ENCODE measurements around the gene NLK.
"Not testable (repeated sequence)": the region's sequence is repeated elsewhere in the genome, so short reads cannot be mapped to it uniquely, and the experiment has no call there.

Gene NLK

DNA sequence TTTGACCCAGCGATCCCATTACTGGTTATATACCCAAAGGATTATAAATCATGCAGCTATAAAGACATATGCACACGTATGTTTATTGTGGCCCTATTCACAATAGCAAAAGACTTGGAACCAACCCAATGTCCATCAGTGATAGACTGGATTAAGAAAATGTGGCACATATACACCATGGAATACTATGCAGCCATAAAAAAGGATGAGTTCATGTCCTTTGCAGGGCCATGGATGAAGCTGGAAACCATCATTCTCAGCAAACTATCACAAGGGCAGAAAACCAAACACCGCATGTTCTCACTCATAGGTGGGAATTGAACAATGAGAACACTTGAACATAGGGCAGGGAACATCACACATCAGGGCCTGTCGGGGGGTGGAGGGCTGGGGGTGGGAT, 112.9 kb downstream of the NLK start:
- DNase-seq (ENCODE audit: low read depth in 2 of 2): not testable (repeated sequence)

DNA sequence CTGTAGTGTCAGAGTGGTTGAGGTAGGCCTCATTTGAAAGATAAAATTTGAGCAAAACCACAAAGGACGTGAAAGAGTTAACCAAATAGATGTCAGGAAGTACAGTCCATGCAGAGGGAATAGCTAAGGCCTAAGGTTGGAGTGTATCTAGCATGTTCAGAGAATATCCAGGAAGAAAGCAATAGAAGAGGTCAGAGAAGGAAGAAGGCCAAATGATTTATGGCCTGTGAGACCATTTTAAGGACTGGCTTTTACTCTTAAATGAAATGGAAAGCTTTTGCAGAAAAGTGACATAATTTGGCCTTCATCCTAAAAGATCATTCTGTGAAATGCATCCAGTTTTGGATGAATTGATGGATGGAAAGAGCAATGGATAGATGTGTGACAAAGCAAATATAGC, 116.5 kb downstream of the NLK start:
- DNase-seq (ENCODE audit: low read depth in 2 of 2): no peak

DNA sequence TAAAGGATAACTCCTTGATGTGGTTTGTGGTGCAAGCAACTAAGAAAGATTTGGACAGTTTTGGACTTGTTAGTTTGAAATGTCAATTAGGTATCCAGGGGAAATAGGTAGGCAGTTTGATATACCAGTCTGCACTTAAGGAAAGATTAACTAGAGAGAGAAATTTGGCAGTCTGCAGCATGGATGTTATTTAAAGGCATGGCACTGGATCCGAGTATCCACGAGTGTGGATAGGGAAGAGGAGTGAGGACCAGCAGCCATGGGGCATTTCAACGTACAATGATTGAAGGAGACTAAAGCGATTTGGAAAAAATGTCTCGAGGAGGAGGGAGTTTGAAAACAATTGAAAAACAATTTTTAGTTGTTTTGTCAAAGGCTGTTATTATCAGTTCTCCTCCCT, 117.4 kb downstream of the NLK start:
- DNase-seq (ENCODE audit: low read depth in 2 of 2): no peak

DNA sequence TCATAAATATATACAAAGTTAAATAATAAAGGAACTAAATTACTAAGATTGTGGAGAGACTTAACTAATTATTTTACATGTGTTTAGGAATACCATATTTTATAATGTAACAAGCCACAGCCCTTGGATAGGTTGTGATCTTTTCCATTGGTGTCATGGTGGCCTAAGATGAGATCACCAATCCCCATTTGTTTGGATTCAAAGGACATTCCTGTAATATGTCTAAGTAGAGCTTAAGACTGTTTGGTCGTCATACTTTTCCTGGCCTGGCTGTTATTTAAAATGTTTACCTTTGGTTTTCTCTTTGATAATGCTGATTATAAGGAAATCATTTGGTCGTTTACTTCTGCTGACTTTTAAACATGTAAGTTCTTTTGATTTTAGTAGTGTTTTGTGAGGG, 118.1 kb downstream of the NLK start:
- no peak for DNase-seq (ENCODE audit: low read depth in 2 of 2)

DNA sequence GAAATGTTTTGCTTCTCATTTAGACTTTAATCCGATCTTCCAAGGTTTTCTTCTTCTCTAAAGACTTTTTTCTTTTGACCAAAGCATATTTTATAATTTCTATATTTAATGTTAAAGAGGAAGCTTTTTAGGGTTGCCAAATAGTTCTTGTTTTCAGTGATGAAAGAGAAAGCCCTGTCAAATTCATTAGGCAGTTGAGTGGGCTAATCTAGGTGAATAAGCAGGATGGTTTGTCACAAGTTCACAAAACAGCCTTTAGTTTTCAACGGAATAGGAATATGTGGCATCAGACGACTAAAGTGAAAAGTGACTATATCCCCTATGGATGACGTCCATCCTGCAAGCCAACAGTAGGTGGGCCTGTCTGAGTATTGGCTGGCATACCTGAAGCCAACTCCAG, 118.8 kb downstream of the NLK start:
- no peak for DNase-seq (ENCODE audit: low read depth in 2 of 2)

DNA sequence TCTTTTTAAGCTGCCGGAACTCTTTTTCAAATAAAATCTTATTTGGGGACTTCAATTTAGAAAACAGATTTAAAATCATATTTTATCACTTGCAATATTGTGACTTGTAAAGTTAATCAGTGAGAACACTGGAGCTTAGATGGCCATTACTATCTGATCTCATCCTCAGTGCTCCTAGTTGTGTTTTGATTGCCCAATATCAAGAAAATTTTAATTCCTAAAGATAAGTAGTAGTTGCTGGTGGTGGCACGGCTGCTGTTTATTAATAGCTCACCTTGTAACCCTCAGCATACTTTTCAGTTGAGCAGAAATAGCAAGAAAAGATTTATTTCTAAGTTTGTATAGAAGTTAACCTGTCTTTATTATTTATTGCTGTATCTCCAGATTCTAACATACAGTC, 124.0 kb downstream of the NLK start:
- no peak for DNase-seq (ENCODE audit: low read depth in 2 of 2)

DNA sequence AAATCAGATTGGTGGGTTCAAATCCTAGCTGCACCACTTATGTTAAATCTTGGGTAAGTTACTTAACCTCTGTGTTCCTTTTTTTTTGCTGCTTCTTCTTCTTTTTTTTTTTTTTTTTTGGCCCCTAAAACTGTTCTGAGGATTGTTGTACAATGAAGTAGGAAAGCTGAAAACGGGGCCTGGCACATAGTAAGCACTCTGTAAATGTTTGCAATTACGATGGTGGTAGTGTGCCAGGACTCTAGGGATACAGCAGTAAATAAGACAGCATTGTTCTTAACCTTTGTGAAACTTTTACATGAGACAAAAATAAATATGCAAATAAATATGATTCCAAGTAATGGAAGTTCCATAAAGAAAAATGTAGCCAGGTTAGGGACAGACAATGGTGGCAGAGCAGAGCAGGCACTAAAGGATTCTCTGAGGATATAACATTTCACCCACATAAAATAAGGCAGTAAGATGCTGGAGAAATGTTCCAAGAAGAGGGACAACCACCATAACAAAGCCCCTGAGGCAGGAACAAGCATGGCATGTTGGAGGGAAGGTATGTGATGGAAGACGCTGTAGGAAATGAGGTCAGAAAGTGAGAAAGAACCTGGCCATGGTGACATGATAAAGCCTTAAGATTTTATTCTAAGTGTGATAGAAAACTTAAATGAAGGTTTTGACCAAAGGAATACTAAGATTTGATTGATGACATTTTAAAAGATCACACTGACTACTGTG, 127.3 kb downstream of the NLK start:
- DNase-seq (ENCODE audit: low read depth in 2 of 2): no peak

DNA sequence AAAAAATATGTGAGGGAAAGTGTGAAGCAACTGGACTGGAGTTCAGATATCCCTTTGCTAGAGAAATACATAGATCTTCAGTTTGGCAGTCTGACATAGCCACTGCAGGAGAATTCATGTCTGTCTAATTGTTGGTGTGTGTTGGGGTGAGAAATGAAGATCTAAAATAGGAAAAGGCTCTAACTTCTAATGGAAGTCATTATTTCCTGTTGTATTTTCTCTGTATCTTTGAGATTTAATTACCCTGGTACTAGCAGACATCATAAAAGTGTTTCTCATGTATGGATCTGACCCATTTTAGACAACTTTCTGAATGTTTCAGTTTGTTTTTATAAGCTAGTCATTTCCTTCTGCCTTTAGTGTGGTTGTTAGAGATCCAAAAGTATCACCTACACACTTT, 128.3 kb downstream of the NLK start:
- DNase-seq (ENCODE audit: low read depth in 2 of 2): no peak

DNA sequence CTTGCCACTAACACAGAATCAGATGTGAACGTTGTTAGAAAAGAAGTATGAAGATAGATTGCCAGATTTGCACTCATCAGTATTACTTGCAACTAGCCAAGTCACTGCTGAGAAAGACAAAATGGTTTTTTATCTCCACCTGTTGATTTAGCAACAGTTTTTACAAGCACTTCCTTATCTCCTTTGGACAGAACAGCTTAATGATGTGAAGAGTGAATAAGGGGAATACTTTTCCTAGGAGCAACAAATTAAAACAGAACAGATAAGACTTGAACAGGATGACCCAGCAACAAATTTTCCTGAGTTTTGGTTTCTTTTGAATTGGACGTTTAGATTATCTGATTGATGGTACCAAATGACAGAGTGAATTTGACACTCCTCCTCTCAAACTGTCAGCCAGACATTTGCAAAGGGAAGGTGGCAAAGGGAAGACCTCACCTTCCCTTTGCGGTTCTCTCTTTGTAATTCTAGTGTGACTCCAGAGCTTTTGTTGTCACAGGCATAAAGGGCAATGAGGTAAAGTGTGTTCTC, 130.6 kb downstream of the NLK start:
- DNase-seq (ENCODE audit: low read depth in 2 of 2): no peak

DNA sequence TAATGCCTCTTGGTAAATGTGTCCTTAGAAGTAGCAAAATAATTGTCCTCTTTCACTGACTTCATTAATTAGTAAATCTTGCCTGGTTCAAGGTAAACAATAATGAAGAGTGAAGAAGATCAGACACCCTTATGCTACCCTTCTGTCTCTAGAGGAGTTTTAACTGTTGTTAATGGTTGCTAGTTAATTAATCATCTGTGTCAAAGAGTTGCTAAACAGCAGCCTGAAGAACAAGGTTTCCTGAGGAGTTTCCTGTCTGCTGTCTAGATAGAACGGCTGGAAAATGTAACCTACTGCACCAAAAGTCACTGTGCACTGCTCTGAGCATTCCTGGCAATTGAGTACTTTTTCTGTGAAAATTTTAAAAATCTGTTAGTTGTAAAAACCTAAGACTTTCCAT, 131.3 kb downstream of the NLK start:
- no peak for DNase-seq (ENCODE audit: low read depth in 2 of 2)

DNA sequence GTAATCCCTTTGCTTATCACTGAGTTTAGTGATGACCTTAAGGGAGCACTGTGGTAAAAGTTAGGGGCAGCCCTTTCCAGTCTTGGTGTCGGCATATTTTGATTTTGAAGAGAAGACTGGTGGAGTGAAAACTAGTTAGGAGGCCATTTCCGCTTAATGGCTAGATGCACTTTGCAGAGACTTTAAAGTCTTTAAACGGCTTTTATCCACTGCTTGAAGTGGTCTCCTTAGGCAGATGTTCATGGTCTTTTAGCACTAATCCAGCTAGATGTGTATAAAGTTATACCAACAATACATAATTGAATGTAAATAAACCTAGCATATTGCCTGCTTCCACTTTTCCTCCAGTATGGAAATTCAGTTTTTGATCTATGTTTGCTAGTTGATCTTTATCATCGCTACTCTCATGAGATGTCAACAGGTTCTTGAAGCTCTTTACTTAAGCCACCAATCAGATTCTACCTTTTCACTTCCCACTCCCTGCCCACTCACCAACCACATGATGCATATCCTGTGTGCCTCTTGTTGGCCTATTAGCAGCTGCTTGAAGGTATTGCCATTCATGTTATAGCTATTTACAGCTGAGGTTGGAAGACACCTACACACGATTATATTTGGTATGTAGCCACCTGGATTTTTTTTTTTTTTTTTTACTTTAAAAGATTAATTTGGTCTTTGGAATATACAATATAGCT, 132.0 kb downstream of the NLK start:
- no peak for DNase-seq (ENCODE audit: low read depth in 2 of 2)

DNA sequence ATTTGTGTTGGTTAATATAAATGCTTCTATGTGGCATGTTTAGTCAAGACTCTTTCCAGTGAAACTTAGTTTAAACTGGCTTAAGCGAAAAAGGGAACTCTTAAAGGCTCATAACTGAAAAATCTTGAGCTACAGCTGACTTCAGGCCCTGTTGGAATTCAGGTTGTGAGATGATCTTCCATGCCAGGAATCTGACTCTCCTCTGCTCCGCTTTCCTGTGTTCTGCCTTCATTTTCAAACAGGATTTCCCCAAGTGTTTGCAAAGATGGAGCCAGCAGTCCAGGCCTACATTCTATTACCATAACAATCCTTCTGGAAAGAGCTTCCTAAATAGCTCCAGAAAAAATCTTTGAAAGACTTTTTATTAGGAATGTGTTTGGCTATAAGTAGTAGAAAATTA, 134.9 kb downstream of the NLK start:
- DNase-seq (ENCODE audit: low read depth in 2 of 2): no peak

DNA sequence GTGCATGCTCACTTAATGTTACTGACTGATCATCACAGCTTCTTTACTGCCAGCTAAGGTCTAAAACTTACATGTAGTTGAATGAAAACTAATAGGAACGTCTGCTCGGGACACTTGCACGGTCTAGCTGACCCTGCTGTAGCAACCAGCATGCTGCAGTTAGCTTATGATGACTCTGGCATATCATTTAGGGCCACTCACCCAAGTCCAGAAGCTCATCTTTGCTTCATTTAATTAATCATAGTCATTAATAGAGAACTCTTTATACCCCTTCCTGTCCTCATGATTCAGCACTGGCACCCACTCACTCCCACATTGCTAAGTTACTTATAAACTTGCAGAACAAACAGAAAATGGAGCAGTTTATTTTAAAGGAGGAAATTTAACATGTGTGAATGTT, 136.3 kb downstream of the NLK start:
- DNase-seq (ENCODE audit: low read depth in 2 of 2): no peak

DNA sequence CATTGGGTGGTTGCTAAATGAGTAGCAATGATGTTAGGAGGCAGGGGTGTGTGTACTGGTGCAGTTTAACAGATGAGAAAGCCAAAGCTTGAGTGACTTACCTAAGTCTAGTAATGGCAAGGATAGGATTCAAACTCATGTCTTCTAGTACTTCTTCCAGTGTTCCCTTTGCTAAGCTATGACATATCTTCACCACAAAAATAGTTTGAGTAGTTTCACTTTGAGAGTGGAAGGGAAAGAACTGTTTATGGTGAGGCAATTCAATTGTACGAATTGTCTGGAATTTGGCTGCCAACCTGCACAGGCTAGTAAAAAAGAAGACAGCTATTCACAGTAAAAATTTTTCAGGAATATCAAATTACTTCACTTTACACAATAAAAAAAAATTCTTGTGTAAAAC, 138.0 kb downstream of the NLK start:
- no peak for DNase-seq (ENCODE audit: low read depth in 2 of 2)

DNA sequence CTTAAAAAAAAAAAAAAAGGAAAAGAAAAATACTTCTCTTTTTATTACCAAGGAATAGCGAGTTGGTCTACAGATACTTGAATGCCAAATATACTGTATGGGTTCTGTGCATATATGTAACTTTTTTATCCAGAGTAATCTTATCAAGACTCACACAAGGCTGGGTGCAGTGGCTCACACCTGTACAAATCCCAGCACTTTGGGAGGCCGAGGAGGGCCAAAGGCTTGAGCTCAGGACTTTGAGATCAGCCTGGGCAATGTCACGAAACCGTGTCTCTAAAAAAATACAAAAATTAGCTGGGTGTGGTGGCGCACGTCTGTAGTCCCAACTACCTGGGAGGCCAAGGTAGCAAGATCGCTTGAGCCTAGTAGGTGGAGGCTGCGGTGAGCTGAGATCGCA, 139.1 kb downstream of the NLK start:
- no peak for DNase-seq (ENCODE audit: low read depth in 2 of 2)

DNA sequence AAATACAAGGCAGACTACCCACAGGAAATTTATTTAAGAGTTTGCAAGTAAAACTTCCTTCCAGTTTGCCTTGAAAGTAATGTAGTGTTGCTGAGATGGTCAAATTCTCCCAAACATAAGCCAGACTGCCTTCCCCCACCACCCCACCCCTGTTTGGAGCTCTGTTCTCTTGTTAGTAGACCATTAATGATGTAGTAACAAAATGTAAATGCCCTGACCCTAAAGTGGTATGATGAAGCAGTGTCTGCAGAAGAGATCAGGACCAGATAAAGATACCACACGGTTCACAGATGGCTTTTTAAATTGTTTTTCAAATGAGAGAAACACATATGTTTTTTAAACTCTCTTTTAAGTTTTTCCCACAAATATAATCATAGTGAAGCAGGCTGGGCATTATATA, 140.1 kb downstream of the NLK start:
- no peak for DNase-seq (ENCODE audit: low read depth in 2 of 2)

DNA sequence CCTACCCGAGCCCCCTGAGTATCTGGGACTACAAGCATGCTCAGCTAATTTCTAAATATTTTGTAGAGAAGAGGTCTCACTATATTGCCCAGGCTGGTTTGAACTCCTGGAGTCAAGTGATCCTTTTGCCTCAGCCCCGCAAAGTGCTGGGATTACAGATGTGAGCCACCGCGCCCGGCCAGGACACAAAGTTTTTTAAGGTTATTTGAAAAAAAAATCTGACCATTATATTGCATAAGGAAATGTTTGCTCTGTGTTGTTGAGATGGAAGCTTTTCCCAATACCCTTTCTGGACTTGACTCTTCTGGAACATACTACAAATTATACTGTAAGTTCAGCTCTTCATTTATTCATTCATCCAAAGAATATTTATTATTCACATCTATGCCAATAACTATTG, 143.2 kb downstream of the NLK start:
- DNase-seq (ENCODE audit: low read depth in 2 of 2): no peak

DNA sequence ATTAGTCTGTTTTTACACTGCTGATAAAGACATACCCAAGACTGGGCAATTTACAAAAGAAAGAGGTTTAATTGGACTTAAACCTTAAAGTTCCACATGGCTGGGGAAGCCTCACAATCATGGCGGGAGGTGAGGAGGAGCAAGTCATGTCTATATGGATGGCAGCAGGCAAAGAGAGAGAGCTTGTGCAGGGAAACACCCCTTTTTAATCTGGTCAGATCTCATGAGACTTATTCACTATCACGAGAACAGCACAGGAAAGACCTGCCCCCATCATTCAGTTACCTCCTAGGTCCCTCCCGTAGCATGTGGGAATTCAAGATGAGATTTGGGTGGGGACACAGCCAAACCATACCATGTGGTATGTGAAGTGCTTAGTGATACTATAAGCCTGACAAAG, 144.0 kb downstream of the NLK start:
- not testable (repeated sequence) for DNase-seq (ENCODE audit: low read depth in 2 of 2)

DNA sequence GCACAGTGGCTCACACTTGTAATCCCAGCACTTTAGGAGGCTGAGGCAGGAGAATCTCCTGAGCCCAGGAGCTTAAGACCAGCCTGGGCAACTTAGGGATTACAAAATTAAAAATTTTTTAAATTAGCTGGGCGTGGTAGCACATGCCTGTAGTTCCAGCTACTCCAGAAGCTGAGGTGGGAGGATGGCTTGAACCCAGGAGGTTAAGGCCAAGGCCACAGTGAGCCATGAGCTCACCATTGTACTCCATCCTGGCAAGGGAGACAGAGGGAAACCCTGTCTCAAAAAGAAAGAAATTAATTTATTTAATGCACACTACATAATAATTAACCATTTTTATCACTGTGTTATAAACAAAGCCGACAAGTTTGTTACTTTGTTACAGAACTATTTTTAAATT, 145.5 kb downstream of the NLK start:
- no peak for DNase-seq (ENCODE audit: low read depth in 2 of 2)

DNA sequence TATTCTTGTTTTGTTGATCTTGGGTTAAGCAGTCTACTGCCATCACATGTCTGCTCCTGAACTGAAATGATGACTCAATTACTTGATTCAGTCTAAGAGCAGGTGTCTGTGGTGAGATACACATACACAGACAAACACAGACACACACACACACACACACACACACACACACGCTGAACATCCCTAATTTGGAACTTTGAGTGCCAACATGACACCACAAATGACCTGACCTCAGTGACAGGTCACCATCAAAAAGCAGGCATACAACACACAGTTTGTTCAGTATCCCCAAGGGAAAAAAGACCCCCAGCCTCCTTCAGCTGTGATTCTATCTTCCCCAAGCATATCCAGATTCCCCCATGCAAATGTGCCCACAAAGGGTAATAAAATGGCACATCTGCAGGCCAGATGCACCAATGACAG, 146.4 kb downstream of the NLK start:
- DNase-seq (ENCODE audit: low read depth in 2 of 2): no peak

DNA sequence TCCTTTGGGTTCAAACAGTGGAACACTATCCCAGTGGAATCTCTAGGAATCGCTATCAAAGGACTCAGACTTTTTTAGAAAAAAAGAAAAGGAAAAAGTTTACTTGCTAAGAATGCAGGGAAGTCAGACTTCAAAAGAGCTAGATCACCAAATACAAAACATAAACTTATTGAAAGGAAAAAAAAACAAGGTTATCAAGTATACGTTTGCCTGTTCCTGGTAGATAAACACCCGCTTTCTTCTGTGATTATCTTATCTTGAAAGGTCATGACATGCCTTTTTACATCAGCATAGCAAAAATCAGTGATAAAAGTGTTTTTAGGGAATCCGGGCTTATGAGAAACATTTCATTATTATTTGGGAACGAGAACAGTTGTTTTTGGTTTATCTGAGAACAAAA, 147.2 kb downstream of the NLK start:
- no peak for DNase-seq (ENCODE audit: low read depth in 2 of 2)

DNA sequence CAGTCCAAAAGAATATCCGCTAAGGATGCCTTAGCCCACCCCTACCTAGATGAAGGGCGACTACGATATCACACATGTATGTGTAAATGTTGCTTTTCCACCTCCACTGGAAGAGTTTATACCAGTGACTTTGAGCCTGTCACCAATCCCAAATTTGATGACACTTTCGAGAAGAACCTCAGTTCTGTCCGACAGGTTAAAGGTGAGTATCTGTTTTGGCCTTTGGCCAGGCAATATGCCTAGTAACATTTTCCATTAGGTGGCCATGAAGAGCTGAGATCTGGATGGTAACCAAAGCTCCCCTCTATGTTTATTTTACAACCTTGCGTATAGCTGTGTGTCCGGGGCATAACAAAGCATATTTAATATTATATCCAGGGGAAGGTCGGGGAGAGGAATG, 148.5 kb downstream of the NLK start:
- DNase-seq (ENCODE audit: low read depth in 2 of 2): no peak

DNA sequence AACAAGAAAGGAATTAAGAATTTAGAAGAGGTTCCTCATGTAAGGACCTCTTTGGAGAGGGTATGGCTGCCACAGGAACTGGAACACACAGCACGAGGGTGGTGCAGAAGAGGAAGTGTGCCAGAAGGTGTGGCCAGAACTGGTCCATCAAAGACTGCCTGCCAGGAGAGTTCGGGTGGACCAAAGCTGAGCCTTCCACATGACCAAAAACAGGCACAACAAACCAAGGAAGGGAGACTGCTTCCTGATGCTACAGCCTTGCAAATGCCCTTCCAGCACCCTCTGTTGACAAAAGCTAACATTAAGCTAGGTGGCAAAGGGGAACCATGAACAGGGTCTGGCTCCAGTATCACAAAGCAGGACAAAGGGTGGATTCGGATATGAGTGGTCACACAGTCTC, 150.8 kb downstream of the NLK start:
- DNase-seq (ENCODE audit: low read depth in 2 of 2): no peak

DNA sequence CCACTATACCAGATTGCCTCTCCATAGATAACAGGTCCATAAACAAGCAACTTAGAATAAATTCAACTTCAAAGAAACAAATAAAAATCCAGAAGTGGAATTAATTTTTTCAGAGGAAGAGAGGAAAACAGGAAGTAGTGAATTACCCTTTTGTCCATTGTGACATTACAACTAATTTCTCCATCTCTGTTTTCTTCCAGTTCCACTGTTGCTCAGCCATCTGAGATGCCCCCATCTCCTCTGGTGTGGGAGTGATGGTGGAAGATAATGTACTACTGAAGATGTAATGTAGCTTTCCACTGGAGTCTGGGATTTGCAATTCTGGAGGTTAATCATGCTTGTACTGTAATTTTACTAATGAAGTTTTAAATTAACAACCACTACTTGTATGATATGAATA, 151.9 kb downstream of the NLK start:
- DNase-seq (ENCODE audit: low read depth in 2 of 2): no peak

All from fibroblast of skin of left quadriceps (primary cell).